ENCODE measurements around the gene POR.
A peak's percentile ranks its signal among the peaks of the same experiment; 100 is the strongest.
"Not testable (repeated sequence)": the region's sequence is repeated elsewhere in the genome, so short reads cannot be mapped to it uniquely, and the experiment has no call there.

POR gene

DNA sequence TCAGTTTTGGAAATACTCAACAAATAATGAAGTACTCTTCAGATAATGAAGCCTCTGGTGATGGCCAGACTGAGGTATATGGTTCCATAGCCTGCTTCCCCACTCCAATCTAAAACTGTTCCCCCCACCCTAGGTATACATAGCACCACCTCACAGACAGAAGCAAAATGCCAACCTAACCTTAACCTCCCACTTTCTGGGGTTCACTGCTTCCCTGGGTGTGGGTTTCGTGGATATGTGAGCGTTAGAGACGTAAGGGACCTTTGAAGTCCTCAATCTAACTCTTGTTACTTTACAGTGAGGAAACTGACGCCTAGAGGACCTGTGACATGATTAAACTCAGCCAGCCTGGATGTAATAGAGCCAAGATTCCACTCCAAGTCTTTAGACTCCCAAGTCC, 34.7 kb upstream of the POR start:
- Histone ChIP-seq H3K4me2 (peak overlapping the region; percentile 84 to 99 (median 95)), H3K36me3 (peaks cover 46 to 52% (median 49%) of the 10 kb centered on the region in 11 experiments), H3K9ac (peak overlapping the region in 6 of 11 experiments; percentile 85 to 92 (median 90); a peak in 10 of 22 replicates), H3K9me3 (replicated peaks in 1 of 11) (no peaks in the 10 kb centered on the region), H4K20me1 (peaks cover 3 to 54% (median 8%) of the 10 kb centered on the region in 11 experiments; a peak in 12 of 22 replicates), H3K27me3 (no peaks in the 10 kb centered on the region), H3K4me3 (peak overlapping the region; percentile 71 to 99 (median 90); a peak in 17 of 20 replicates), H3K4me1 (peaks cover 46 to 89% (median 60%) of the 10 kb centered on the region in 10 experiments), H3K27ac (no peak overlapping the region)
- no peak for TF ChIP-seq Cebpa-rat (IDR thresholded peaks at IDR 0.05)

DNA sequence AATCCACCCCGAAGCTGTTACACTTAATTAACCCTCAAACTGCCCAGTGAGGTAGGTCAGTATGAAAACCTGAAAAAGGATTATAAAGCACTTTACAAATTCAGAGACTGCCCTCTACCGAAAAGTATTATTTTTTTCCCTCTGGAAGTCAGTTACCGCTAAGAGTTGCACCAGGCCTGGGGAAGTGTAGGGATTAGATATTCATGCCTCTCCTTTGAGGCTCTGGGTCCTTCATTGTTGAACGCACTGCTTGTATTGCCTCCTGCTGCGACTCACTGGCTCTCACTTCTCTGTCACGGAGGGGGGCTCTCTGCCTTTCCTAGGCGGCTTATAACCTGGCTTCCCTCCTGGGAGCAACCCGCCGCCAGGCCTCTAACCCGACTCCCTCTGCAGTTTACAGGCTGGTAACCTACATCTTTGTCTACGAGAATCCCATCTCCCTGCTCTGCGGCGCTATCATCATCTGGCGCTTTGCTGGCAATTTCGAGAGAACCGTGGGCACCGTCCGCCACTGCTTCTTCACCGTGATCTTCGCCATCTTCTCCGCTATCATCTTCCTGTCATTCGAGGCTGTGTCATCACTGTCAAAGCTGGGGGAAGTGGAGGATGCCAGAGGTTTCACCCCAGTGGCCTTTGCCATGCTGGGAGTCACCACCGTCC, 33.4 kb upstream of the POR start:
- Histone ChIP-seq H3K9me3 (replicated peaks in 1 of 11) (no peaks in the 10 kb centered on the region), H3K27me3 (no peaks in the 10 kb centered on the region), H3K4me2 (peak overlapping the region in 3 of 11 experiments; percentile 30 to 97 (median 92); a peak in 6 of 22 replicates), H3K9ac (peak overlapping the region in 2 of 11 experiments; percentile 39 to 89; a peak in 2 of 22 replicates), H3K36me3 (peaks cover 59 to 65% (median 61%) of the 10 kb centered on the region in 11 experiments), H3K27ac (no peak overlapping the region), H3K4me3 (peak overlapping the region in 1 of 10 experiments; percentile 88; a peak in 1 of 20 replicates), H4K20me1 (peaks cover 3 to 64% (median 8%) of the 10 kb centered on the region in 11 experiments; a peak in 12 of 22 replicates), H3K4me1 (peaks cover 47 to 75% (median 59%) of the 10 kb centered on the region in 10 experiments)
- TF ChIP-seq Cebpa-rat (IDR thresholded peaks at IDR 0.05): no peak

DNA sequence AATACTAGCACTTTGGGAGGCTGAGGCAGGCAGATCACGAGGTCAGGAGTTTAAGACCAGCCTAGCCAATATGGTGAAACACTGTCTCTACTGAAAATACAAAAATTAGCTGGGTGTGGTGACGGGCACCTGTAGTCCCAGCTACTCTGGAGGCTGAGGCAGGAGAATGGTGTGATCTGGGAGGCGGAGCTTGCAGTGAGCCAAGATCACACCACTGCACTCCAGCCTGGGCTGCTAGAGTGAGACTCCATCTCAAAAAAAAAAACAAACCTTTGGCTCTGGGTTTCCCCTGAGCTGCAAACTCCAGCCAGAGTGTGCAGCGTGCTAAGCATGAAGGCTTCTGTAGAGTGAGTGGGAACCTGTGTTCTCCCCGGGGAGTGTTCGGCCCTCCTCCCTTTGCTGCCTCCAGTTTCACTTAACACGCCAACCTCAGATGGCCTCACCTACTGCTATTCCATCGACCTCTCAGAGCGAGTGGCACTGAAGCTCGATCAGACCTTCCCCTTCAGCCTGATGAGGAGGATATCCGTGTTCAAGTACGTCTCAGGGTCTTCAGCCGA, 31.6 kb upstream of the POR start:
- H3K27me3 ChIP-seq; H3K9me3 ChIP-seq (replicated peaks in 1 of 11); H3K4me3 ChIP-seq: not testable (repeated sequence)
- Histone ChIP-seq H4K20me1 (peaks cover 4 to 75% (median 14%) of the 10 kb centered on the region in 11 experiments; a peak in 13 of 22 replicates), H3K27ac (peak overlapping the region in 1 of 11 experiments; percentile 24; a peak in 1 of 22 replicates), H3K9ac (0 out of 22 replicates have a peak overlapping the region, but pooled peaks of 2 of the 11 experiments have one; percentile 2 to 24), H3K4me2 (peak overlapping the region in 9 of 11 experiments; percentile 1 to 97 (median 24); a peak in 9 of 22 replicates), H3K36me3 (peaks cover 70 to 83% (median 77%) of the 10 kb centered on the region in 11 experiments), H3K4me1 (peaks cover 41 to 64% (median 49%) of the 10 kb centered on the region in 10 experiments)

DNA sequence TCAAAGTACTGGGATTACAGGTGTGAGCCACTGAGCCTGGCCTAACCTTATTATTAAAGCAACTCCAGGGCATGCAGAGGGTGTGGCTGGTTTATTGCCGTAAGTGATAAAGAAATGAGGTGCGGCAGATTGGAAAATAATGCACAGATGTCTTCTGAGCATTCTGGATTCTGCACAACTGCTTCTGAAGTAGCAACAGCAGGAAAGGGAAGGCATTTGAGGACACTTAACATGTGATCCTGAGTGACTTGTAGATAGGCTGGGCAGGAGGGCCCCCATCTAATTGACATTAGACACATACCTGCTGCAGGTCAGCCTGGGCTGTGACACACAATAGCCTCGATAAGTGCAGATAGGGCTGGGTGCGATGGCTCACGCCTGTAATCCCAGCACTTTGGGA, 30.5 kb upstream of the POR start:
- TF ChIP-seq Cebpa-rat (IDR thresholded peaks at IDR 0.05): no peak
- peaks cover 4 to 86% (median 14%) of the 10 kb centered on the region in 11 experiments; a peak in 13 of 22 replicates for H4K20me1 ChIP-seq

DNA sequence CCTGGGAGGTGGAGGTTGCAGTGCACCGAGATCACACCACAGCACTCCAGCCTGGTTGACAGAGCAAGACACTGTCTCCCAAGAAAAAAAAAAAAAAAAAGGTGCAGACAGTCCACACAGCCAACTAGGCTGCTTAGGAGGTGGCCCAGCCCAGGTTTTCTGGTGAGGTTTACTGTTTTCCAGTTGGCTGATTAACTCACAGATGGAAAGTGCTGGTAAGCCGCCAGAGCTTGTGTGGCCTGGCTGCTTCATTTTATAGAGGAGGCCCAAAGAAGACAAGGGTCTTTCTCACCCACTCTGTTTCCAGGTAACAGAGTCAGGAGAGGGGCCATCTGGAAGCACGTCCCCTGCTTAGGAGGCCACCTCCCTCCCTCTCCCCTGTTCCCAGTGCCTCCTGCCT, 29.9 kb upstream of the POR start:
- peak overlapping the region in 7 of 11 experiments; percentile 36 to 66 (median 54); a peak in 13 of 22 replicates for H3K4me2 ChIP-seq
- H3K9ac ChIP-seq: peak overlapping the region in 2 of 11 experiments; percentile 4 to 28; a peak in 2 of 22 replicates
- no peaks in the 10 kb centered on the region for H3K9me3 ChIP-seq (replicated peaks in 1 of 11)
- H3K4me1 ChIP-seq: peaks cover 31 to 67% (median 40%) of the 10 kb centered on the region in 10 experiments
- H3K4me3 ChIP-seq: no peak overlapping the region
- peak overlapping the region in 1 of 11 experiments; percentile 1; a peak in 1 of 22 replicates for H3K27ac ChIP-seq
- peaks cover 81 to 98% (median 92%) of the 10 kb centered on the region in 11 experiments for H3K36me3 ChIP-seq
- TF ChIP-seq Cebpa-rat (IDR thresholded peaks at IDR 0.05): no peak
- no peaks in the 10 kb centered on the region for H3K27me3 ChIP-seq
- peaks cover 0 to 86% (median 14%) of the 10 kb centered on the region in 11 experiments; a peak in 13 of 22 replicates for H4K20me1 ChIP-seq

More for the DNA sequence above, 30.5 kb upstream of the POR start:
- Histone ChIP-seq H3K4me1 (peaks cover 36 to 71% (median 45%) of the 10 kb centered on the region in 10 experiments), H3K9me3 (replicated peaks in 1 of 11) (no peaks in the 10 kb centered on the region), H3K27ac (peak overlapping the region in 2 of 11 experiments; percentile 2 to 40; a peak in 1 of 22 replicates), H3K4me2 (peak overlapping the region; percentile 20 to 66 (median 44); a peak in 19 of 22 replicates), H3K4me3 (no peak overlapping the region), H3K36me3 (peaks cover 81 to 94% (median 88%) of the 10 kb centered on the region in 11 experiments), H3K27me3 (no peaks in the 10 kb centered on the region), H3K9ac (peak overlapping the region in 1 of 11 experiments; percentile 4; a peak in 3 of 22 replicates)

DNA sequence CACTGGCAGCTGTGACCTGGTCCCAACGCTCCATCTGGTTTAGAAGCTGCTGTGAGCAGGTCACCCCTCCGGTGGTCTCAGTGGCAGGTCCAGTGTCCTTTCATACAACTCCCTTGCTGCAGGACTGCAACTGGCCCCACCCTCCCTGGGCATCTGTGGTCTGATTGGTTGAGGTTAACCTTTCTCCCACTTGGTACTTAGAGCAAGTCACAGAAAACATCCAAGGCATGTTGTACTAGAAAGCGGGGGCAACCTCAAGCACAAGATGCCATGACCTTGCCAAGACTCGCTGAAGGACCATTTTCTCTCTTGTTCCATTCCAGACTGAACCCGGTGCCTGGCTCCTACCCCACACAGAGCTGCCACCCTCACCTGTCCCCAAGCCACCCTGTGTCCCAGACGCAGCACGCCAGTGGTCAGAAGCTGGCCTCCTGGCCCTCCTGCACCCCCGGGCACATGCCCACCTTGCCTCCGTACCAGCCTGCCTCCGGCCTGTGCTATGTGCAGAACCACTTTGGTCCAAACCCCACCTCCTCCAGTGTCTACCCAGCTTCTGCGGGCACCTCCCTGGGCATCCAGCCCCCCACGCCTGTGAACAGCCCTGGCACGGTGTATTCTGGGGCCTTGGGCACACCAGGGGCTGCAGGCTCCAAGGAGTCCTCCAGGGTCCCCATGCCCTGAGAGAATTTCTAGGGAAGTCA, 27.1 kb upstream of the POR start:
- peaks cover 22 to 41% (median 26%) of the 10 kb centered on the region in 10 experiments for H3K4me1 ChIP-seq
- no peak overlapping the region for H3K27ac ChIP-seq
- no peaks in the 10 kb centered on the region for H3K27me3 ChIP-seq
- H3K4me3 ChIP-seq: no peak overlapping the region
- H4K20me1 ChIP-seq: peaks cover 0 to 60% (median 7%) of the 10 kb centered on the region in 11 experiments; a peak in 13 of 22 replicates
- no peaks in the 10 kb centered on the region for H3K9me3 ChIP-seq (replicated peaks in 1 of 11)
- peaks cover 55 to 71% (median 68%) of the 10 kb centered on the region in 11 experiments for H3K36me3 ChIP-seq
- H3K4me2 ChIP-seq: no peak overlapping the region
- TF ChIP-seq Cebpa-rat (IDR thresholded peaks at IDR 0.05): no peak
- 0 out of 22 replicates have a peak overlapping the region, but pooled peaks of 1 of the 11 experiments have one; percentile 28 for H3K9ac ChIP-seq

DNA sequence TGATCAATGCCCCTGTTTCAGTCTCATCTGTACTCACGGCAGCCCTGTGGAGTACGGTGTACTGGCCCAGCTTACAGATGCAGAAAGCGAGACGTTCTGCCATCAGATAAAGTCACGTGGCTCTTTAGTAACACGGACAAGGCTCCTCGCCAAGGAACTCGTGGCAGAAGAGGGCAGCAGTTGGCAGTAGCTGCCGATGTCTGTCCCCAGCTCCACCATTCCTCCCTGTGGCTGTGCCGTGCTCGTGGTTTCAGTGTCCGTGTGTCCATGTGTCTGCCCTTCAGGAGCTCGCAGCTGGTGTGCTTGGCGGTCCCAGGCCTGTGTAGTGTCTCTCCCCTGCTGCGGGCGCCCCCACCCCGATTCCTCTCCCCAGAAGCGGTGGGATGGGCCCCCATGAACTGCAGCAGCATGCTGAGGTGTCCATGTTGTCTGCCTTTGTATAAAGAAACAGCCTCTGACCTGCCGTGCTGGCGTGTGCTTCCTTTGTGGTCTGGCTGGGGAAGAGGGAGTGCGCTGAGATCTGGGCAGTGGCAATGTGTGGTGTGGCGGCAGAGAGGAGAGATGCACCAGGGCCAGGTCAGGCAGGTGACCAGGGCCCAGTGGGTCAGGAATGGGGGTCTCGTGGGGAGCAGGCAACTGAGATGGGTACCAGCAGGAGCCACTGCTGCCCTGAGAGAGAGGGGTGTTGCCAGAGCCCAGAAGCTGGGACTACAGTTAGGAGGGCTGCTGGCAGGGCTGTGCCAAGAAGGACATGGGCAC, 26.3 kb upstream of the POR start:
- Histone ChIP-seq H3K36me3 (peaks cover 47 to 63% (median 59%) of the 10 kb centered on the region in 11 experiments), H3K4me2 (no peak overlapping the region; a peak in 1 of 22 replicates), H3K4me3 (no peak overlapping the region), H3K27ac (peak overlapping the region in 1 of 11 experiments; percentile 12; a peak in 1 of 22 replicates), H3K9me3 (replicated peaks in 1 of 11) (no peaks in the 10 kb centered on the region), H3K9ac (0 out of 22 replicates have a peak overlapping the region, but pooled peaks of 1 of the 11 experiments have one; percentile 28), H4K20me1 (peaks cover 0 to 55% (median 6%) of the 10 kb centered on the region in 11 experiments; a peak in 12 of 22 replicates), H3K27me3 (no peaks in the 10 kb centered on the region), H3K4me1 (peaks cover 14 to 36% (median 17%) of the 10 kb centered on the region in 10 experiments; a peak in 18 of 20 replicates)
- TF ChIP-seq Cebpa-rat (IDR thresholded peaks at IDR 0.05): no peak

Measured in BLaER1 treated with 17β-estradiol and CSF1 and Interleukin-3, amounts not matched to agents 10 nM and 100 nM (cell line).